Measurements from ENCODE around the gene FMNL2.

Gene FMNL2

DNA sequence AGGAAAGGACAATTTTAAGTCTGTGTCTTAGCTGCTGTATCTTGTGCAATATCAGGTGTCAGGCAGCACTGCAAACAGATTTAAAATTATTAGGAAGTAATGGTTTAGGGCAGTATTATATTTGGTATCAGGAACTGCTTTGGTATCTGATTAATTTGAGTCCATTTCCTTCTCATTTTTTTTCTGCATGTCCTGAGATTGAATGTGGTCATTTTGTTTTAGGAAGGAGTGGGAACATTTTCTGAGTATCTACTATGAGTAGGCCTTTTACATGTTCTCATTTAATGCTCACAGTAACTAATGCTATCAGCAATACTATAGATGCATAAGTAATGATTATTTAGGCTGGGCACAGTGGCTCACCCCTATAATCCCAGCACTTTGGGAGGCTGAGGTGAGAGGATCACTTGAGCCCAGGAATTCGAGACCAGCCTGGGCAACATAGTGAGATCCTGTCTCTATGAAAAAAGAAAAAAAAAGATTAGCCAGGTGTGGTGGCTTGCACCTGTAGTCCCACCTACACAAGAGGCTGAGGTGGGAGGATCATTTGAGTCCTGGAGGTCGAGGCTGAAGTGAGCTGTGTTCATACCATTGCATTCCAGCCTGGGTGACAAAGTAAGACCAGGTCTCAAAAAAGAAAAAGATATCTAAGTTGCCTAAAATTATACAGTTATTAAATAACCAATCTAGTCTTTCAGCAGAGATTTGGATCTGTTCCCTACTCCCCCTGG, 4.7 kb downstream of the FMNL2 start:
- H3K27ac ChIP-seq, result no peak overlapping the region
- TF ChIP-seq, protein P1, sequence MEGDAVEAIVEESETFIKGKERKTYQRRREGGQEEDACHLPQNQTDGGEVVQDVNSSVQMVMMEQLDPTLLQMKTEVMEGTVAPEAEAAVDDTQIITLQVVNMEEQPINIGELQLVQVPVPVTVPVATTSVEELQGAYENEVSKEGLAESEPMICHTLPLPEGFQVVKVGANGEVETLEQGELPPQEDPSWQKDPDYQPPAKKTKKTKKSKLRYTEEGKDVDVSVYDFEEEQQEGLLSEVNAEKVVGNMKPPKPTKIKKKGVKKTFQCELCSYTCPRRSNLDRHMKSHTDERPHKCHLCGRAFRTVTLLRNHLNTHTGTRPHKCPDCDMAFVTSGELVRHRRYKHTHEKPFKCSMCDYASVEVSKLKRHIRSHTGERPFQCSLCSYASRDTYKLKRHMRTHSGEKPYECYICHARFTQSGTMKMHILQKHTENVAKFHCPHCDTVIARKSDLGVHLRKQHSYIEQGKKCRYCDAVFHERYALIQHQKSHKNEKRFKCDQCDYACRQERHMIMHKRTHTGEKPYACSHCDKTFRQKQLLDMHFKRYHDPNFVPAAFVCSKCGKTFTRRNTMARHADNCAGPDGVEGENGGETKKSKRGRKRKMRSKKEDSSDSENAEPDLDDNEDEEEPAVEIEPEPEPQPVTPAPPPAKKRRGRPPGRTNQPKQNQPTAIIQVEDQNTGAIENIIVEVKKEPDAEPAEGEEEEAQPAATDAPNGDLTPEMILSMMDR (IDR thresholded peaks at IDR 0.05), result no peak
- TF ChIP-seq ZFX (IDR thresholded peaks at IDR 0.05; ENCODE audit: borderline replicate concordance), result no peak

DNA sequence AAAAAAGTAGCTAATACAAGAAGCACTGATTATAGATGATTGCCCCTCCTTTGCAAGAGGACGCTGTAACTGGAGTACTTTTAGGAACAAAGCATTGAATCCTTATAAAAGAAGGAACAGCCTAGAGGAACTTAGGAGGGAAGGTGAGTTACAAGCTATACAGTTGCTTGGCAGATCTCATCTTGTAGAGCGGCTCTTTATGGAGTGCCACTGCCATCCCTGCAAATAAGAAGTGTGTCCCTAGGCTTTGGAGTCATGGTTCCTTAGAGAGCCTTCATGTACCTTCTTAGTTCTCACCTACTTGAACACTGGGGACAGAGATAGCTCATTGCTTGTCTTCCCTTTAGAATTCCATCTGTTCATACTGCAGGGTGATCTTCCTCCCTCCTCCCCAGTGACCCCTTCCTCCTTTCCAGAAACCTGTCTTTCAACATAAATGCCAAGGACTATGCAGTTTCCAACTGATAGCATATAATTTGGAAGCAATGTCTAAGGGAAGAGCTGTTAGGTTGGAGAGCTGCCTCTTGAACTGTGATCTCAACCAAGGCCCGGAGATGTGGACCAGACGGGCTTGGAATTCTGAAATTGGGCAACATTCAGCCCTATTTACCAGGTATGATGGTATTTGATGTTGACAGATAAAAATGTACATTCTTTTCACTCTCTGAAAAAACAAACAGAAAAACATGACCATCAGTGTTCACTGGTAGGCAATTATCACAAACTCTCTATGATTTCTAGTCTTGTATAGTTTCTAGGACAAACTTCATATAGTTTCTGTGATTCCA, 7.5 kb downstream of the FMNL2 start:
- no peak overlapping the region for H3K27ac ChIP-seq
- TF ChIP-seq, protein P1 (IDR thresholded peaks at IDR 0.05), result no peak
- no peak for TF ChIP-seq ZFX (IDR thresholded peaks at IDR 0.05; ENCODE audit: borderline replicate concordance)

DNA sequence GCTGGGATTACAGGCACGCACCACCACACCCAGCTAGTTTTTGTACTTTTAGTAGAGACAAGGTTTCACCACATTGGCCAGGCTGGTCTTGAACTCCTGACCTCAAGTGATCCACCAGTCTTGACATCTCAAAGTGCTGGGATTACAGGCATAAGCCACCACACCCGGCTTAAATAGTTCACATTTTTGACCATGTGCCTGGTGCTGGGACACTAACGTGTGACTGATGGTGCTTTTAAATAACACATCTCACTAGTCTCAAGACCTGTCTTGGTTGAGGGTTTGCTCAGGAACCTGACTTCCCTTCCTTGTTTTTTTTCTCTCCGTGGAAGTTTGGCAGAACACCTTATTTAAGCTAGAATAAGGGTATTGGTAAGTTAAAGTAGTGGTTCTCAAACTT, 8.5 kb downstream of the FMNL2 start:
- no peak overlapping the region for H3K27ac ChIP-seq
- TF ChIP-seq ZFX (IDR thresholded peaks at IDR 0.05; ENCODE audit: borderline replicate concordance), result no peak
- TF ChIP-seq, protein P1 (IDR thresholded peaks at IDR 0.05), result no peak

DNA sequence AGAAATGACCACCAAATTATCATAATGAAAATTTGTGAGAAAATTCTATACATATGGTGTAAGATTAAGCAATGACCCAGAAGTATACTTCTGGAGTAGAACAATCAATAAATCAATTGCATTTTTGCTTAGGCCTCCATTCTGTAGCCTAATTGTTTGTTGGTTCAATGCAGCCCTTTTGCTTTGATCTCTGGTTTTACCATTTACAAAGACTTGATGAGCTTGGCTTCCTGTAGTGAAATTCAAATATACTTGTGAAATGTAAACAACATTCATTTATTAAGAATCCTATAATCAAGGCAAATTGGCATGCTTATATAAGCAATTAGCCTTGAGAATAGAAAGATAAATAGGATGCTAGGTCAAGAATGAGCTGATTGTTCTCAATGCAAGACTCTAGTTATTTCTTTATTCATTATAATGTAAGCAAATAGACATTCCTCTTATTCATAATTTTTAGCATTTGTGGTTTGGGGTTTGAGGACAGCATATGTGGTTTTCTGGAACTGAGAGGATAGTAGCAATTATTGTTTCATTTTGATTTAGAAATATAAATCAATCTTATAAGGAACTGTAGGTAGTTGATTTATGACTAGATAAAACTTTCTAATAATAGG, 9.7 kb downstream of the FMNL2 start:
- no peak for TF ChIP-seq ZFX (IDR thresholded peaks at IDR 0.05; ENCODE audit: borderline replicate concordance)
- TF ChIP-seq, protein P1 (IDR thresholded peaks at IDR 0.05), result no peak
- no peak overlapping the region for H3K27ac ChIP-seq

DNA sequence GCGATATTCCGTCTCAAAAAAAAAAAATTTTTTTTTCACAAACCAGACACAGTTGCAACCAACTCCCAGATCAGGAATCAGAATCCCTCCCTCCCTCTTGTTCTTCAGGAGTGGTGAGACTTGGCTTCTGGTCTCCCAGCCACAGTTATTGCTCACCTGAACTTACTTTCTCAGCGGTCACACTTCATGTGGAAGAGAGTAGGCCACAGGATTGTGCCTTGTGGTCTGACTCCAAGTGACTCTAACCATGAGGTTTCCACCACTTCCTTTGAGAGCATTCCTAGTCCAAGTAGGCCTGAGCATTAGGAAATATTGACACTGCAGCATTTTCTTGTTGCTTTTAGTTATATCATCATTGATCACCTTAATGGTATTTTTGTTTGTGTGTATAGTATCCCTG, 12.1 kb downstream of the FMNL2 start:
- no peak for TF ChIP-seq ZFX (IDR thresholded peaks at IDR 0.05; ENCODE audit: borderline replicate concordance)
- TF ChIP-seq, protein P1 (IDR thresholded peaks at IDR 0.05), result no peak
- H3K27ac ChIP-seq, result no peak overlapping the region

DNA sequence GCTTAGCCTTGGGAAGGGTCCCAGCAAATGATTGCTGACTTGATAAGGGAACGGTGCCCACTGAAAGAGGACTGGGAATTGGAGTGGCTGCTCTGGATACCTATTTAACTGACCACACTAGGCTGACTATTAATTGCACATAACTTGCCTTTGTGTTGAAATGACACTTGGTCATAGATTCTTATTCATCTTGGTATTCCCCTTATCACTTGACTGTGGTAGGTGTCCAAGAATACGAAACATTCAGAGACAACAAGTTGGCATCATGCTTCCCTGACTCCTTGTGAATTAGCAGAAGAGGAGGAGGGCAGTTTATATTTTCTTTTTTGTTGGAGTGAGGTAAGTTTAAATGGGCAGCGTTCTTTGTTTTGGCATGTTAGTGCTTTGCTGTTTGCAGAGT, 13.4 kb downstream of the FMNL2 start:
- H3K27ac ChIP-seq, result no peak overlapping the region
- no peak for TF ChIP-seq ZFX (IDR thresholded peaks at IDR 0.05; ENCODE audit: borderline replicate concordance)
- TF ChIP-seq, protein P1 (IDR thresholded peaks at IDR 0.05), result no peak
